Measurements from ENCODE around the gene SAPCD2. TPM values are rescaled to one million over a fixed set of nuclear protein-coding genes. Genes with fewer than 3 reads are reported as not detected.

SAPCD2 gene
- total RNA-seq, 1 experiment from 2014 or later = 29.8 TPM

- no peak for TF ChIP-seq CTCF (conservative IDR thresholded peaks at IDR 0.05)
- no peak overlapping the region for H2BK15ac ChIP-seq (ENCODE audit: low read depth, low read length)
Observed at GRCh38 chr9:137015540-137015930, 54.8 kb downstream of the SAPCD2 start.

More at GRCh38 chr9:137015540-137015930, 54.8 kb downstream of the SAPCD2 start:
- no peak overlapping the region for H3K4me3 Mint-ChIP-seq
- Histone ChIP-seq H3K4ac (ENCODE audit: low read depth, low read length) (no peak overlapping the region), H2BK20ac (ENCODE audit: low read depth, low read length, poor library complexity, severe bottlenecking) (no peak overlapping the region), H3K4me1 (ENCODE audit: insufficient read depth, low read length) (no peaks in the 10 kb centered on the region), H2AK5ac (ENCODE audit: insufficient read length, low read length) (no peak overlapping the region), H3K56ac (ENCODE audit: insufficient read length, low read depth, low read length) (no peak overlapping the region), H3K79me1 (ENCODE audit: insufficient read depth, low read depth, low read length, poor library complexity, severe bottlenecking) (no peaks in the 10 kb centered on the region), H3K9me3 (ENCODE audit: control insufficient read depth, low read depth, low read length) (no peaks in the 10 kb centered on the region), H3K14ac (ENCODE audit: insufficient read depth, low read length) (no peak overlapping the region), H3K79me2 (ENCODE audit: insufficient read depth, low read length) (no peaks in the 10 kb centered on the region), H4K8ac (replicated peaks; ENCODE audit: insufficient read length, low read depth, low read length) (no peak overlapping the region), H3K18ac (ENCODE audit: insufficient read length, low read depth, low read length) (no peak overlapping the region), H3K27me3 (ENCODE audit: insufficient read depth, low read length) (no peaks in the 10 kb centered on the region), H4K20me1 (ENCODE audit: control insufficient read depth, insufficient read depth, insufficient read length) (peaks cover 2% of the 10 kb centered on the region), H3T11ph (ENCODE audit: low read length) (no peak overlapping the region), H3K23ac (ENCODE audit: insufficient read length, low read depth, low read length) (no peak overlapping the region), H3K23me2 (ENCODE audit: insufficient read length, low read depth, low read length, poor library complexity, severe bottlenecking) (no peaks in the 10 kb centered on the region), H2AFZ (ENCODE audit: low read length) (no peak overlapping the region), H4K91ac (ENCODE audit: insufficient read length, low read depth, low read length) (no peak overlapping the region), H2BK12ac (ENCODE audit: insufficient read length, low read depth, low read length) (no peak overlapping the region), H3K4me2 (ENCODE audit: insufficient read depth, insufficient read length, low read length) (no peak overlapping the region), H3K27ac (ENCODE audit: insufficient read length, low read depth, low read length) (no peak overlapping the region), H3K9ac (ENCODE audit: extremely low read depth, insufficient read length, low read length) (no peak overlapping the region), H2BK120ac (ENCODE audit: low read depth, low read length, poor library complexity, severe bottlenecking) (no peak overlapping the region), H2BK5ac (ENCODE audit: insufficient read length, low read length) (no peak overlapping the region), H4K5ac (ENCODE audit: insufficient read length, low read depth, low read length) (no peak overlapping the region)
- H3K4me1 Mint-ChIP-seq = no peaks in the 10 kb centered on the region; a peak in 1 of 4 replicates
- H3K27ac Mint-ChIP-seq = no peak overlapping the region
- H3K9me3 Mint-ChIP-seq = no peaks in the 10 kb centered on the region
- peaks cover 4 to 13% (median 8%) of the 10 kb centered on the region in 3 experiments; a peak in 5 of 7 replicates for H3K36me3 Mint-ChIP-seq (ENCODE audit: insufficient read depth in 1 of 3, low read depth in 3 of 3)
- no CpG with 5 or more reads among the region's 25 CpGs for WGBS (ENCODE audit: extremely low coverage, insufficient read length, low lambda C conversion rate)
- no peaks in the 10 kb centered on the region; the same call in 1 of the 2 replicates for H3K27me3 Mint-ChIP-seq (ENCODE audit: low read depth)
- no peak for DNase-seq

All from H9 (cell line).